AG09309 (cell line): ENCODE results near the gene PRM1.

Source experiments
- DNase-seq: peaks from one replicate; pipeline ENCODE4 v3.0.0-alpha.2; 2010; ENCODE audit warnings: low read depth
- H3K4me3 ChIP-seq: 2 replicates; pipeline ENCODE4 v1.5.1; 2011; ENCODE audit warnings: mild to moderate bottlenecking, low read depth, low read length, moderate library complexity; ENCODE audit not compliant: control insufficient read depth
- TF ChIP-seq, protein P1 (sequence below): IDR thresholded peaks from 2 replicates; pipeline ENCODE4 v1.5.1; 2011; ENCODE audit warnings: mild to moderate bottlenecking, low read depth, low read length, inconsistent platforms; ENCODE audit not compliant: insufficient read depth, control insufficient read depth; ENCODE audit errors: missing control alignments

PRM1 gene

DNA sequence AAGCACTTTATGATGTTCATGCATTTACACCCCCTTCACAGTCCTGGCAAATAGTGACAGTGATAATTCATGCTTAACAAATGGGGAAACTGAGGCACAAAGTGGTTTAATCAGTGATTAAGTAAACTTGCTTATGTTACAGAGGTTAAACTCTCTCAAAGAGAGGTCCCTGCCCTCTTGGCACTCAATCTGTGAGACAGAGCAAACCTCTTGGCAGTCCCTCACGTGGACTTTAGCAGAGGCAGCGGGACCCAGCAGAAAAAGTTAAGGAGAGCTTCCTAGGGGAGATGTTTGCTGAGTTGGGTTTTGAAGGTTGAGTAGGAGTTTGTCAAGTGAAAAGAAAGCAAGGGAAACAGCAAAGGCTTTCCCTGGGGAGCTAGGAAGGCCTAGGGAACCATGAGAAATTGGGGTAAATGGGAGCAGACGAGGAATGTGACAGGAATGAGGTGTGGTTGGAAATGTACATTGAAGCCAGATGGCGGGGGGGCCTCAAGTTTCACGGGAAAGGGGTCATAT lies 35.9 kb downstream of the PRM1 start:
- TF ChIP-seq, protein P1, sequence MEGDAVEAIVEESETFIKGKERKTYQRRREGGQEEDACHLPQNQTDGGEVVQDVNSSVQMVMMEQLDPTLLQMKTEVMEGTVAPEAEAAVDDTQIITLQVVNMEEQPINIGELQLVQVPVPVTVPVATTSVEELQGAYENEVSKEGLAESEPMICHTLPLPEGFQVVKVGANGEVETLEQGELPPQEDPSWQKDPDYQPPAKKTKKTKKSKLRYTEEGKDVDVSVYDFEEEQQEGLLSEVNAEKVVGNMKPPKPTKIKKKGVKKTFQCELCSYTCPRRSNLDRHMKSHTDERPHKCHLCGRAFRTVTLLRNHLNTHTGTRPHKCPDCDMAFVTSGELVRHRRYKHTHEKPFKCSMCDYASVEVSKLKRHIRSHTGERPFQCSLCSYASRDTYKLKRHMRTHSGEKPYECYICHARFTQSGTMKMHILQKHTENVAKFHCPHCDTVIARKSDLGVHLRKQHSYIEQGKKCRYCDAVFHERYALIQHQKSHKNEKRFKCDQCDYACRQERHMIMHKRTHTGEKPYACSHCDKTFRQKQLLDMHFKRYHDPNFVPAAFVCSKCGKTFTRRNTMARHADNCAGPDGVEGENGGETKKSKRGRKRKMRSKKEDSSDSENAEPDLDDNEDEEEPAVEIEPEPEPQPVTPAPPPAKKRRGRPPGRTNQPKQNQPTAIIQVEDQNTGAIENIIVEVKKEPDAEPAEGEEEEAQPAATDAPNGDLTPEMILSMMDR = no peak
- no peak overlapping the region for H3K4me3 ChIP-seq
- no peak for DNase-seq

DNA sequence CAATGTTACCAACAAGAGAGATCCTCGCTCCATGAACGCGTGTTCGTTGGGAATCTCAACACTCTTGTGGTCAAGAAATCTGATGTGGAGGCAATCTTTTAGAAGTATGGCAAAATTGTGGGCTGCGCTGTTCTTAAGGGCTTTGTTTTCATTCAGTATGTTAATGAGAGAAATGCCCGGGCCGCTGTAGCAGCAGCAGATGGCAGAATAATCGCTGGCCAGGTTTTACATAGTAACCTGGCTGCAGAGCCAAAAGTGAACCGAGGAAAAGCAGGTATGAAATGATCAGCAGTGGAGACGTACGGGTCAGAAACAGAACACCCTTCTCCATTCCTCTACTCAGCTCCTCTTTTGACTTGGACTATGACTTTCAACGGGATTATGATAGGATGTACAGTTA lies 38.5 kb downstream of the PRM1 start:
- no peak overlapping the region for H3K4me3 ChIP-seq
- DNase-seq = no peak
- TF ChIP-seq, protein P1 = no peak

DNA sequence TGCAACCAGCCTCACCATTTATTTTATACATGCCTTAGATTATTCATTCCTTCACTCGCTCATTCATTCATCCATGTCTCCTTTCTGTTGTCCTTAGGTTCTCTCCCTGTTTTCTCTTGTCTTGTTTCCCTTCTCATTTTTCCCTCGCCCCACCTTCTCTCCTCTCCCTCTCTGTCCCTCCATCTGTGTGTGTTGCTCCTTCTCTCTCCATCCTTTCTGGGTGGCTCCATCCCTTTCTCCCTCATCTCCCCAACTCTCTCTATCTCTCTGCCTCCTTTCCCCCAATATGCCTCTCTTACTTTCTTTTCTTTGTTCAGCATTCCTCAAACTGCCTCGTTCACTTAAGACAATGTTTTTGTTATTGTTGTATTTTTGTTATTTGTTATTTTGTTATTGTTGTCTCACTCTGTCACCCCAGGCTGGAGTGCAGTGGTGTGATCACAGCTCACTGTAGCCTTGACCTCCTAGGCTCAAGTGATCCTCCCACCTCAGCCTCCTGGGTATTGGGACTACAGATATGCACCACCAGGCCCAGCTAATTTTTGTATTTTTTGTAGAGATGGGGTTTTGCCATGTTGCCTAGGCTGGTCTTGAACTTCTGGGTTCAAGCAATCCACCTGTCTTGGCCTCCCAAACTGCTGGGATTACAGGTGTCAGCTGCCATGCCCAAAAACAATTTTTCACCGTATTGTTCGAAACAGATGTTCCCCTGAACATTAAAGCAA lies 39.5 kb downstream of the PRM1 start:
- H3K4me3 ChIP-seq = no peak overlapping the region
- TF ChIP-seq, protein P1 = no peak
- DNase-seq = no peak

DNA sequence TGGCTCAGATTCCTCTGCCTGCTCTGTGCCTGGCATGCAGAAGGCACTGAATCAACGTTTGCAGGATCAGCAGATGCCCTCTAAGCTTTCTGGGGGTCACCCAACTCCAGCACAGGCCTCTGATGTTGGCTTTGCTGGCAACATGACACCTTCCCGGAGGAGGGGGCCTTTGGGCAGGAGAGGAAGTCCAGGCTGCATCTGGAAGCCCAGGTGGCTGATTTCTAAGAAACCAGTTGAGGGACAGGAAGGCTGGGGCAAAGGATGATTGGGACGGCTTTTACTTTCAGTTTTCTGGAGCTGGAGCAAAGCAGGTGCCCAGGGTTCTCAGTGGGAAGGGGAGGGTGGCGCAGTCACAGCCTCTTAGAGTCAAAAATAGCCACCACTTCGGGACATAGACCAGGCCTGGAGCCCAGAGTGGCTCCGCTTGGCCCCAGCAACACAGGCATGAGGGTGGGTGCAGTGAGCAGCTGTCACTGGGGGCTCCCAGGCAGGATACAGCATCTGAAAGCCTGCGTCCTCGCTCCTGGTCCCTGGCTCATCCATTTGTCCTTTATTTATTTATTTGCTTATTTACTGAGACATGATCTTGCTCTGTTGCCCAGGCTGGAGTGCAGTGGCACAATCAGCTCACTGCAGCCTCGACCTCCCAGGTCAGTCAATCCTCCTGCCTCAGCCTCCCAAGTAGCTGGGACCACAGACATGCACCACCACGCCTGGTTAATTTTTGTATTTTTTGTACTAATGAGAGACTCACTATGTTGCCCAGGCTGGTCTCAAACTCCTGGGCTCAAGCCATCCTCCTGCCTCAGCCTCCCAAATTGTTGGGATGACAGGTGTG lies 40.3 kb downstream of the PRM1 start:
- DNase-seq = no peak
- H3K4me3 ChIP-seq = no peak overlapping the region
- TF ChIP-seq, protein P1 = no peak

DNA sequence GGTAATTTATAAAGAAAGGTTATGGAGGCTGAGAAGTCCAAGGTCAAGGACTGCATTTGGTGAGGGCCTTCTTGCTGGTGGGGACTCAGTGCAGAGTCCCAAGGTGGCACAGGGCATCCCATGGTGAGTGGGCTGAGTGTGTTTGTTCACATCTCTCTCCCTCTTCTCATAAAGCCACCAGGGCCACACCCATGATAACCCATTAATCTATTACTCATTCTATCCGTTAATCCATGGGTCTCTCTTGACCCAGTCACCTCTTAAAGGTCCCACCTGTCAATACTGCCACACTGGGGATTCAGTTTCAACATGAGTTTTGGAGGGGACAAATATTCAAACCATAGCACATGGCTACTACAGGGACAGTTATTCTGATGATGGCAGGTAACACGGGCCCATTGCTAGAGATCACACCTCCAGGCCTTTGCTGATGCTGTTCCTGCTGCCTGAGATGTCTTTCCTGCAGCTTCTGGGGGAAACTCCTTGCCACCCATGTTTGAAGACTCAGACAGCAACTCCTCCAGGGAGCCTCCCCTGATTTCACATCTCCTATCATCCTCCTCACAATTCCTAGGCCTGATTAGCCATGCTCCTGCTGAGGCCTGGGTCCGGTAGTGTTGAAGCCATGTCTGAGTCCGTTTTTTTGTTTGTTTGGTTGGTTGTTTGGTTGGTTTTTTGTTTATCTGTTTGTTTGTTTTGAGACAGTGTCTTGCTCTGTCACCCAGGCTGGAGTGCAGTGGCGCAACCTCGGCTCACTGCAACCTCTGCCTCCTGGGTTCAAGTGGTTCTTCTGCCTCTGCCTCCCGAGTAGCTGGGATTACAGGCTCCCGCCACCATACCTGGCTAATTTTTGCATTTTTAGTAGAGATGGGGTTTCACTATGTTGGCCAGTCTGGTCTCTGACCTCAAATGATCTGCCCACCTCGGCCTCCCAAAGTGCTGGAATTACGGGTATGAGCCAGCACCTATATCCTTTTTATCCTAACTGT lies 41.2 kb downstream of the PRM1 start:
- no peak overlapping the region for H3K4me3 ChIP-seq
- no peak for DNase-seq
- TF ChIP-seq, protein P1 = no peak

DNA sequence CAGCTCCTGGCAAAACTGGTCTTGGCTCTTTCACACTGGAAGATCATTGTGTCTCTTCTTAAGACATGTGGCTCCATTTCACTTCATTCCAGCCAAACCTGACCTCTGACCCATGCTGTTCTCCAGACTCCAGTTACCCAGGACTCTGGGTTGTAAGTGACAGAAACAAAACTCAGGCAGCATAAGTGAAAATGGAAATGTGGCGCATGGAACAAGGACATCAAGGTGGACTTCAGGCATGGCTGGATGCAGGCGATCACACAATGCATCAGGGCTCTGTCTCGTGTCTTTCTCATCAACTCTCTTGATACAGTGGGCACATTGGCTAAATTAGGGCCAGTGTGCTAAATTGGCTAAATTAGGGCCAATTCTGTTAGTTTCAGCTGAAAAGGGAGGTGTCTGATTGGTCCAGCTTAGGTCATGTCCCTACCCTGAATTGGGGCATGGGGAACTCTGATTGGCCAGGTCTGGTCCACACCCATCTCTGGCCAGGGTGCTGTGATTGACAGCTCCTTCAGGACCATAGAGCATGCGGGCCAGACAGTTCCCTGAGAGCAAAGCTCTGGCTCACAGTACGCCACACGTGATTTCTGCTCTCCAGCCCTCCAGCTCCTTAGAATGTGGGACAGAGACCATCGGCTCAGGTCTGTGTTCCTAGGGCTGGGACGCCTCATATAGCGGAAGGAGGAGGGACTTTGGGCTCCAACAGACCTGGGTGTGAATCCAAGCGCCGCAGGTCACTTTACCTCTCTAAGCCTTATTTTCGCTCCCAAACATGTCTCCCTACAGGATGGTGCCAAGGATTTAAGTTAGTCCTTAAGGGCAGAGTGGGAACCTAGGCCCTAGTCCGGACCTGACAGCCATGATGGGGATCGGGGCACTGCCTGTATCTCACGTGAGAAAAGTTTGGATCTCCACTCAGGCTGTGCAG lies 42.6 kb downstream of the PRM1 start:
- DNase-seq = no peak
- no peak overlapping the region for H3K4me3 ChIP-seq
- TF ChIP-seq, protein P1 = no peak
